ENCODE data around the gene RAD23A.
"Not testable (repeated sequence)": the region's sequence is repeated elsewhere in the genome, so short reads cannot be mapped to it uniquely, and the experiment has no call there.

RAD23A gene

GRCh38 chr19:12956446-12957388 is 11.1 kb downstream of the RAD23A start, which contains the start of gene GADD45GIP1:
GADD45GIP1 (minus strand) TSS chr19:12957223; CDS start chr19:12957212, 11 bp downstream.
- DNase-seq: peak; percentile 77

- DNase-seq: not testable (repeated sequence)
Observed at GRCh38 chr19:12957389-12957952, 11.8 kb downstream of the RAD23A start.

- no peak for DNase-seq
Observed at GRCh38 chr19:12959481-12959880, 13.8 kb downstream of the RAD23A start.

- DNase-seq: peak; percentile 74
Observed at GRCh38 chr19:12965017-12965811, 19.6 kb downstream of the RAD23A start.

GRCh38 chr19:12965812-12966135 is 20.1 kb downstream of the RAD23A start:
- no peak for DNase-seq

GRCh38 chr19:12967907-12968306 is 22.2 kb downstream of the RAD23A start:
- no peak for DNase-seq

GRCh38 chr19:12969292-12969988 is 23.8 kb downstream of the RAD23A start, which contains the start of gene DAND5:
DAND5 (plus strand) TSS chr19:12969576; CDS start chr19:12969661, 85 bp downstream.
- DNase-seq: no peak

GRCh38 chr19:12970070-12970820 is 24.6 kb downstream of the RAD23A start:
- DNase-seq: no peak

- DNase-seq: no peak
Observed at GRCh38 chr19:12973236-12973635, 27.6 kb downstream of the RAD23A start.

GRCh38 chr19:12974301-12975220 is 28.9 kb downstream of the RAD23A start:
- no peak for DNase-seq

- DNase-seq: no peak
Observed at GRCh38 chr19:12975221-12975741, 29.6 kb downstream of the RAD23A start.

- not testable (repeated sequence) for DNase-seq
Observed at GRCh38 chr19:12976109-12976508, 30.4 kb downstream of the RAD23A start.

GRCh38 chr19:12979974-12980373 is 34.3 kb downstream of the RAD23A start:
- DNase-seq: no peak

- DNase-seq: no peak
Observed at GRCh38 chr19:12982648-12983047, 37.0 kb downstream of the RAD23A start.

GRCh38 chr19:12983091-12983490 is 37.4 kb downstream of the RAD23A start:
- no peak for DNase-seq

GRCh38 chr19:12983542-12984142 is 38.0 kb downstream of the RAD23A start:
- peak; percentile 73 for DNase-seq

GRCh38 chr19:12984143-12984627 is 38.5 kb downstream of the RAD23A start:
- no peak for DNase-seq

- no peak for DNase-seq
Observed at GRCh38 chr19:12984683-12985048, 39.0 kb downstream of the RAD23A start.

GRCh38 chr19:12985049-12985776 is 39.6 kb downstream of the RAD23A start:
- DNase-seq: no peak

Measured in fibroblast of upper back skin (primary cell).